ENCODE measurements around the gene STX11.

The STX11 gene

DNA sequence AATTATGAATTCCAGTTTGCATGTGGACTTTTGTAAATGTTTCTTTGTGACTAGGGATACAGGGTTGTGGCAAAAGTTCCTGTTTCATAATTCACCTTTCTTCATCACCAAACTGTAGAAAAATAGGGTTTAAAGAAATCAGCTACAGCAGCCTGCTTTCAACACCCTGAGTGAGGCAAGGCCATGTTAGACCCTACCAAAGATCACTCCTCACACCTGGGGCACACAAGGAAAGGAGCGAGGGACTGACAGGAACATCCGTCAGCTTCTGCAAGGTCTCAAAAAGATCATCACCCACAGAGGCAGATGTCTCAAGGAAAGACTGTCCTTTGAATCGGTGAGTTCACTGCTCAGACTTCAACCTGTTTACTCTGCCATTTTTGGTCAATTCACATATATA lies 10.5 kb upstream of the STX11 start:
- H3K4me3 ChIP-seq = no peak overlapping the region
- no peak overlapping the region for H3K27ac ChIP-seq

DNA sequence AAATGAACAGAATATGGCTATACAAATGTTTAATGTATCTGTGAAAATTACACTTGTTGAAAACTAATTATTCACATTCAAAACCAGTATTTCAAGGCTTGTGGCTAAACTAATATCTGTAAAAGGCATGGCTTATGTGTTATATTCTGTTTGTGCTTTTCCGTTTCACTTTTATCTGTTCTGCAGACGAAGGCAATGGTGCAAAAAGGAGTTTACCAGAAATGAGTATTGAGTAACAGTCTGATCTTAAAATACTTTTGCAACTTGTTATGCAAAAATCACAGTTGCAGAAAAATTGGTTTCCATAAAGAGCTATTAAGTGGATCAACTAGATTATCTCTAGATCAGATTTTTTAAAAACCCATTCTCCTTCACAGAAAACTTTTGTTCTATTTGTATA lies 9.4 kb upstream of the STX11 start:
- Histone ChIP-seq H3K27ac (no peak overlapping the region), H3K4me3 (no peak overlapping the region)

DNA sequence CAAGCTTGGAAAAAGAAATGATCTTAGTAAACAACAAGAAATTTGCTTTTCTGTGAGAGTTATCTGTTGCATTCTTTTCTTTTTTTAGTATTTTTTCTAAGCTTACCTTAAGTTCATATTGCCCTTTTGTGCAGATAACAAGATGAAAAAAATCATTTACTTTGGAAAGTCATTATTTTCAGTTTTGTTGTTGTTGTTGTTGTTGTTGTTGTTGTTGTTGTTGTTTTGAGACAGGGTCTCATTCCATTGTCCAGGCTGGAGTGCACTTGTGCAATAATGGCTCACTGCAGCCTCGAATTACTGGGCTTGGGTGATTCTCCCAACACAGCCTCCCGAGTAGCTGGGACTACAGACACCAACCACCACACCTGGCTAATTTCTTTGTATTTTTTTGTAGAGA lies 8.8 kb upstream of the STX11 start:
- Histone ChIP-seq H3K27ac (no peak overlapping the region), H3K4me3 (no peak overlapping the region)

DNA sequence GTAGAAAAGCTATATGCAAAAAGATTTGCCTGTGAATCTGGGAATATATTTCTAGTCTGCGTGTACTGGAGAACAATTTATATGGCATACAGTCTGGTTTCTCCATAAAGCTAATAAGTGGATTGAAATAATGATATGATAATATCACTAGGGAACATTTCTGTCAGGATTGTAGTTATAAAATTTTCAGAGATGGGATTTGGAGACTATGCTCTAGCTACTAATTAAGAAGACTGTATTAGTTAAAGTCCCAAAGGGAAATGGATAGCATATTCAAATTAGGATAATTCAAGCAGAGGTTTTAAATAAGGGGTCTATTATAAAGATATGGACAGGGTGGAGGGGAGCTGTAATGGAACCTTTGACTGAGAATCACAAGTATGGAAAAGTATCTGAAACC lies 7.2 kb upstream of the STX11 start:
- no peak overlapping the region for H3K27ac ChIP-seq
- no peak overlapping the region for H3K4me3 ChIP-seq

DNA sequence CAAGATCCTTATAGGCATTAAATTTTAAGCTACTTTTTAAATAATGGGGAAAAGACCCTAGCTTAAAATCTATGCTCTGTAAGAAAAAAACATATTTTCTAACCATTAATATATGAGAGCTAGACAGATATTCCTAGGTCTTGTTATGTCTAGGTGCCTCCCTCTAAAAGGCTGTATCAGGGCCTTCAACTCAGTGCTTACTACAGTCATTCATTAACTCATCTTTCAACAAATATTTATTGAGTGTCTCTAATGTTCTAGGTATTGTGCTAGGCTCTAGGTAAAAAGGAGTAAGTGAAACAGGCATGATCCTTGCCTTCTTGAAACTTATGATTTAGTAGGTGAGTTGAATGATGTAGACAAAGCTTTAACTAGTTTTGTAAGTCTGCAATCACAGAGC lies 6.4 kb upstream of the STX11 start:
- H3K27ac ChIP-seq = no peak overlapping the region
- H3K4me3 ChIP-seq = no peak overlapping the region

DNA sequence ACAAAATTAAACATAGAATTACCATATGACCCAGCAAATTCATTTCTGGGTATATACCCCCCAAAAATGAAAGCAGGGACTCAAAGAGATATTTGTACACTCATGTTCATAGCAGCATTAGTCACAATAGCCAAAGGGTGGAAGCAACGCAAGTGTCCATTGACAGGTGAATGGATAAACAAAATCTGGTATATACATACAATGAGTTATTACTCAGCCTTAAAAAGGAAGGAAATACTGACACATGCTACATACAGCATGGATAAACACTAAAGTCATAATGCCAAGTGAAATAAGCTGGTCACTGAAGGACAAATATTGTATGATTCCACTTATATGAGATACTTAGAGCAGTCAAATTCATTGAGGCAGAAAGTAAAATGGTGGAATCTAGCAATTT lies 5.3 kb upstream of the STX11 start:
- Histone ChIP-seq H3K4me3 (no peak overlapping the region), H3K27ac (no peak overlapping the region)

DNA sequence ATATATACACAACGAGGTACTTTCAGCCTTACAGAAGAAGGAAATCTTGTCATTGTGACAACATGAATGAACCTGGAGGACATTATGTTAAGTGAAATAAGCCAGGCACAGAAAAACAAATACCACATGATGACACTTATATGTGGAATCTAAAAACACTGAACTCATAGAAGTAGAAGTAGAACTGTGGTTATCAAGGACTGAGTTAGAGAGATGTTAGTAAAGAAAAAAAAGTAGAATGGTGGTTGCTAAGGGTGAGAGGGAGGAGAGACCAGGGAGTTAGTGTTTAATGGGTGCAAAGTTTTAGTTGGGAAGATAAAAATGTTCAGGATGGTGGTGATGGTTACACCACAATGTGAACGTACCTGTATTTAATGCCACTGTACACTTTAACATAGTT lies 4.8 kb upstream of the STX11 start:
- Histone ChIP-seq H3K27ac (no peak overlapping the region), H3K4me3 (no peak overlapping the region)

DNA sequence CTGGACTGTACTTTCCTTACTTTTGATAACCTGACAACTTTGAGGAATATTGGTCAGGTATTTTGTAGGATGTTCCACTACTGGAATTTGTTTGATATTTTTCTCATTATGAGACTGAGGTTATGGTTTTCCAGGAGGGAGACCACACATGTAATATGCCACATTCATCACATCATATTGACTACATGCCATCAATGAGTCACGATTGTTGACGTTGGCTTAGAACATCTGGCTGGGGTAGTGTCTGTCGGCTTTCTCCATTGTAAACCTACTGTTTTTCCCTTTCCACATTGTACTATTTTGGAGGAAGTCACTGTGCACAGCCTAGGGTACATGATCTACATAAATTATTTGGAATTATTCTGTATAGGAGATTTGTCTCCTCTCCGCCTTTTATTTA lies 1.4 kb upstream of the STX11 start:
- H3K4me3 ChIP-seq = no peak overlapping the region
- H3K27ac ChIP-seq = no peak overlapping the region

DNA sequence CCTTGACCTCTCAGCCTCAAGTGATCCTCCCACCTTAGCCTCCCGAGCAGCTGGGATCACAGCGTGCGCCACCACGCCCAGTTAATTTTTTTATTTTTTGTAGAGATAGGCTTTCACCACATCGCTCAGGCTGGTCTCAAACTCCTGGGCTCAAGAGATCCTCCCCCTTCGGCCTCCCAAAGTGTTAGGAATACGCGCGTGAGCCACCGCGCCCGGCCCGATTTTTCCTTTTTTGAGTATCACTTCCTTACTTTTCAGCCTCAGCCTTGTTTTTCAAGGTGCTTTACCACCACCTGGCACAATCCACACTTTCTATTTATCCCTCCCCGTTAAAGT lies 791 bp upstream of the STX11 start:
- Histone ChIP-seq H3K27ac (peak overlapping the region in 11 of 21 experiments; percentile 78 to 94 (median 86)), H3K4me3 (peak overlapping the region; percentile 46 to 86 (median 61))

DNA sequence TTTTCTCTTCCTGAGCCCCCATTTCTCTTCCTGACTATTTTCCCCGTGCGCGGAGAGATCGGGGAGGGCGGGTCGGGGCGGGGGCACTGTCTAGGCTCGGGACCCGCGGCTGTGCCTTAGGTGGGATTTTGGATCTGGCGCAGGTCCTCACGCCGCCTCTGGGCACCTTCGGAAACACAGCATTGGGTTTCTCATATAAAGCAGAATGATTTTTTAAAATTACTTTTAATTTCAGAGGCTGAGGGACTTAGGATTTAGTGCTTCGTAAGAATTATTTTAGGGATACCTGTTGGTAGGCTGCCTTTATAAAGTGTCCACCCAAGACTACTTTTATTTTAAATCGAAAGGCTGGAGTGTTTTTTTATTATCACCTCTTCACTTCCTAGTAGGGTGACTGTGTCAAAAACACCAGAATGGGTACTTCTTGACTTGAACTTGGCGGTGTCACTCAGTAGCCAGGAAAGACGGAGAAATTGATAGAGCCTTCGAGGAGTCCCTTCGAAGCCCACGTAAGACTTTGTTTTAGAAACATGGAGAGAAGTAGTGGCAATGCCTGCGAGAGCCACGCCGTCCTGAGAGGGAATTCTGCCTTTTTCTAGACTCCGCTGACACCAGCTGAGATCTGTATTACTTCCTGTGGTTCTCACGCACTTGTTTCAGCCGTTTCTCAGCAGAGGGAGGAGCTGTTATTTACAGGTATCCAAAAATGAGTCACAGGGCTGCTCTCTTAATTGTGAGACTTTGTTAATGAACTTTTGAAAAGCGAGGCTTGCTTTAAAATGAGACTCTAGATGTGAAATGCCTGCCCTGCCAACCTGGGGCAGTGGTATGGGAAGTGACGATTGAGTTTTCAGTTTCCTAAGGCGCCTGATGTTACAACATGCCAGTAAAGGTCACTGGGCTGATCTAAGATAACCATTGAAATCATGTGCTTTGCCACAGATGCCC lies 667 bp downstream of the STX11 start:
- H3K27ac ChIP-seq = peak overlapping the region; percentile 50 to 96 (median 83)

DNA sequence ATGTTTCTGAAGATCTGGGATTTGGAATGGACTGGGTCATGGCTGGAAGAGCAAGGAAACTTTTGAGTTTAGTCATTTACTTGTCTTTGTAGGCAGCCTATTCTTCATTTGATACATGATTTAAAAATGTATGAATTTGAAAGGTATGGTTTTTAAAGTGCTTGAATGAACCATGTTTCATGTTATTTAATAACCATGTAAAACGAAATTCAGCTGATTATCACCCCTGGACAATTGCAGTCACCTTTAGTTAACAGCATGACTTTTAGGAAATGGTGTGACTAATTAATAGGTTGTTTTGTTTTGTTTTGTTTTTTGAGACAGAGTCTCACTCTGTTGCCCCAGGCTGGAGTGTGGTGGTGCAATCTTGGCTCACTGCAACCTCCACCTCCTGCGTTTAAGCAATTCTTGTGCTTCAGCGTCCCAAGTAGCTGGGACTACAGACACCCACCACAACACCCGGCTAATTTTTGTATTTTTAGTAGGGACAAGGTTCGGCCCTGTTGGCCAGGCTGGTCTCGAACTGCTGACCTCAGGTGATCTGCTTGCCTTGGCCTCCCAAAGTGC lies 2.1 kb downstream of the STX11 start:
- H3K4me3 ChIP-seq = peak overlapping the region in 2 of 7 experiments; percentile 60 to 65
- peak overlapping the region in 4 of 21 experiments; percentile 6 to 96 (median 82) for H3K27ac ChIP-seq

More for the DNA sequence above, 667 bp downstream of the STX11 start:
- peak overlapping the region; percentile 46 to 86 (median 61) for H3K4me3 ChIP-seq

DNA sequence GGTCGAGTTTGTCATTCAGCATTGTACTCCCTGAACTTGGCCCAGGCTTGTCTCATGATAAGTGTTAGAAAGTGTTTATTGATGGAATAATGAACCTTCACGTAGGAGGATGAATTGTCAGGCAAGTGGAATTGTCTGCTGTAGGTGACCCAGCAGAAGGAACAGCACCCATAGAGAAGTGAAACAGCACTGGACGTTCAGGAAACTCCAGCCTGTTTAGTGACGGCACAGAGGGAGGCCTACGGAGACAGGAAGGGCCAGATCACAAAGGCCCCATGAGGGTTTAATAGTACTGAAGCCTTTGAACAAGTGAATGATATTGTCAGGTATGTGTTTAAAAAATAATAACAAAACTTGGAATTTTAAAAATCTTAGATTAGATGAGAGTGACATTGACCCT lies 2.9 kb downstream of the STX11 start:
- Histone ChIP-seq H3K4me3 (no peak overlapping the region), H3K27ac (peak overlapping the region in 2 of 21 experiments; percentile 6 to 96)

DNA sequence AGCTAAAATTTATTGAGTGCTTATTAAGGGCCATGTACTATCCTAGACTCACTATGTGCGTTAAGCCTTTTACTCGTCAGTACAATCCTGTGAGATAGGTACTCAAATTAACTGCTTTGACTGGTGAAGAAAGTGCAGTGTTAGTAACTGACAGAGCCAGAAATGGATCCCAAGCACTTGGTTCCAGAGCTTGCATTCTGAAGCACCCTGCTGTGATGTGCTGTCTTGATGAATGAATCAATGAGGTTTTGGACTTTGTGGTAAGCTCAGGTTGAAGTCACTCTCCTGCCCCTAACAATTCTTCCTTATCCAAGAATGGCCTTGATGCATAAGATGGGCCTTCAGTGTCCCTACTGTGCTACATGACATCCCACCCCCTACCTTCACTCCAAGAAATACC lies 3.7 kb downstream of the STX11 start:
- H3K4me3 ChIP-seq = no peak overlapping the region
- no peak overlapping the region for H3K27ac ChIP-seq

DNA sequence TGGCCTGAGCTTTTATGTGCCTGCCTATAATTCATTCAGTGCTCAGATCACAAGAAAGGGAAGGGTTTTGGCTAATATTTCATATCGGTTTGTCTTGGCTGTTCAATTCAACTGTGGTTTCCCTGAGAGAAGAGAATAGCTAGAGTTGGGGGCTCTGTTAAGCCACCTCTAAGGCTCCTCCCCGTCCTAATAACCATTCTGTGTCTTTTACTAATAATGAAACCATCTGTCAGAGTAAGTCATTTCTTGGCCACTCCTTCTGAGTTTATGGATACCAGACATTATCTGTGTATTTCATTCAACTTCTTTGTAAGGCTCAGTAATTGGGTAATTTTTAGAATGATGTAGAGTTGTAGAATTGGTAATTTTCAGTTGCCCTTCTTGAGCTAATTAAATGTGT lies 5.2 kb downstream of the STX11 start:
- H3K4me3 ChIP-seq = no peak overlapping the region
- peak overlapping the region in 1 of 21 experiments; percentile 45 for H3K27ac ChIP-seq

DNA sequence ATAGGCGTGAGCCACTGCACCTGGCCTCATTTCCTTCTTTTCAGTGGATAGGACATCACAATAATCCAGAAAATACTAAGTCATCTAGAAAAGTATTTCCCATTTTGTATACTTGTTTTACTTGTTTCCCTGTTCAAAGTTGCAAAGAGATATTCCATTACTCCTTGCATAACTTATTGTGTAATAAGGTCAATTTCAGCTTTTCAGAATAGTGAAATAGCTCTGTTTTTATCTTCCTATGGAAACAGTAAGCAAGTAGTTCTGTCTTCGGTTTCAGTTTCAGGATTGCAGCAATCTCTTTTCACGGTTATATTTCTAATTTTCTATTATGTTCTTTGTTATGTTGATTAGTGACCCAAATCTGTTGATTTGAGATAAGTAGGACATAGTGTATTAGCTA lies 6.0 kb downstream of the STX11 start:
- H3K27ac ChIP-seq = peak overlapping the region in 3 of 21 experiments; percentile 5 to 45 (median 9)
- no peak overlapping the region for H3K4me3 ChIP-seq

DNA sequence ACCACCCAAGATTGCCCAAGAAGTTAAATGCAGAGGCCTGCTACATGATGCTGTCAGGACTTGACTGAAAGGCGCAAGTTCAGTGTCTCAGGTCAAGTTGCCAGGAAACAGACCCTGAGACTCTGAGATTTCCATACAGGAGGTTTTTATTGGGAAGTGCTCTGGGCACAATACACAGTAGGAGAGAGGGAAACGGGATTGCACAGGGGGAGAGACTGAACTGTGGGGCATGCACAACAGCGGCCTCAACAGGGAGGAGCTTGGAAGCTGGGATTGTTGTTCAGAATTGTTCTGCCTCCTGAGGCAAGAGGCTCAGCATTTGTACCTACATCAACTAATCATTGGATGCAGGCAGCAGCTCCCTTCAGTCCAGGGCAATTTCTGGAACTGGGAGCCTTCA lies 6.7 kb downstream of the STX11 start:
- peak overlapping the region in 1 of 21 experiments; percentile 5 for H3K27ac ChIP-seq
- H3K4me3 ChIP-seq = no peak overlapping the region

DNA sequence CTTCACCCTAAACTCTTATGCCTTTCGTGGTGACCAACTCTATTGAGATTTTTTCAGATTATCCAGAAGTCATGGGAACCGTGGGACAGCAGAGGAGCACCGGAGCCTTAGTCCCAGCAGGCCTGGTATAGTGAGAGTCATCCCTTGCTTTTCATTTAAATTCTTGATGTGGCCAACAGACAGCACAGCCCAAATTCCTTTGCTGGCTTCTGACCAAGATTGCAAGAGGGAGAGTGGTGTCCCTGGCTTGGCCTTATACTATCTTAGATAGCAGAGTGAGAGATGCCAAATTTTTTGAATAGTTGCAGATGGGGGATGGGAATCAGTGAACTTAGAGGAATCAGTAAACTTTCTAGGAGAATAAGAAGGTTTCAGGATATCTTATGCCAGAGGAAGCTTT lies 7.8 kb downstream of the STX11 start:
- no peak overlapping the region for H3K4me3 ChIP-seq
- peak overlapping the region in 1 of 21 experiments; percentile 4 for H3K27ac ChIP-seq

DNA sequence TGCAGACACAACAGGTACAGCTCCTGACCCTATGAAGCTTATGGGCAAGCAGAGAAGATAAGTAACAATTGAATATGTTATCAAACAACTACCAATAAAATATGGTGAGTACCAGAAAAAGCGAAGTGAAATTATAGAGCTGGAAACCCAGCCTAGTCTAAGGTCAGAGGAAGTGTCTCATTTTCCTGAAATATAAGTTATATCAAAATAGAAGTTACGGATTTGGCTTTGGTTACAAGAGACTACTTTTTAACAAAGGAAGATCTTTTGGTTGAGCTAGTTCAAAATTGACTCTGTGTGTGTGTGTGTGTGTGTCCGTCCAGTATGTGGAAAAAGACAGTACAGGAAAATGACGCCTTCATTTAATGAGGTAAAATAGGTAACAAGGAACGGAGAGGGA lies 8.9 kb downstream of the STX11 start:
- no peak overlapping the region for H3K4me3 ChIP-seq
- H3K27ac ChIP-seq = peak overlapping the region in 1 of 21 experiments; percentile 4

DNA sequence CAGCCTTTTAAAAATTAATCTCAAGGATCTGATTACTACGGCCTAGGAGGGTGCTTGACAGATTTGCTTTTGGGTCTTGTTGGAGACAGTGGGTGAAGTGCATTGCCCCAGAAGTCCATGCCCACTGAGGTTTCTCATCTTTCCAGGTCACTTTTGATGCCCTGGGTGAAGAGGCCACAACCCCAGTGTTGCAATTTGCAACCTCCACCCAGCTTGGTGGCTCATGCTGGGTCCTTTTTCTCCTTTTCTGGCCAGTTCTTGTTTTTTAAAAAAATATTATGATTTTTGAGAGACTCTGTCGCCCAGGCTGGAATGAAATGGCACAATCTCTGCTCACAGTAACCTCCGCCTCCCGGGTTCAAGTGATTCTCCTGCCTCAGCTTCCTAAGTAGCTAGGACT lies 9.4 kb downstream of the STX11 start:
- H3K4me3 ChIP-seq = no peak overlapping the region
- H3K27ac ChIP-seq = no peak overlapping the region

DNA sequence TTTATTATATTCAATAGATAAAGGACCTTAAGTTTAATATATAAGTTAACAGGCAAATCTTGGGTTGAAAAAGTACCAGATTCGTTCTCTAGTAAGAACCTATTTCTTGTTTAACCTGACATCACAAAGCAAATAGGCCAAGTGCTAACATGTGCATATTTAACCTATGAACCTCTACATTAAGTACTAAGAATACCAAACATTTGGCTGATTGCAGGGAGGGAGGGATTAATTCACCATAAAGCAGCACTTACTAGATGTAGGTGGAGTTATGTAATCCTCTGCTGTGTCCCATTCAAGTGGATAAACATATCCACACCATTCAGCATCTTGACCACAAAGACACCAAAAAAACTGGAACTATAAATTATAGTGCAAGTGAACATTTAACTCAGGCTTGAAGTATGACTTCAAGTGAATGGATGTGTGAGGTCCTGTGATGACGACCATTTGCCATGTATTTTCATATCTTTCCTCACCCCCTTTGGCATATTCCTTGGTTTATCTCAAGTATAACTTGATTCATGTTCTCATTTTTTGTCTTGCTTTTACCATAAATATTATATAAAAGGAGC lies 10.2 kb downstream of the STX11 start:
- Histone ChIP-seq H3K27ac (no peak overlapping the region), H3K4me3 (no peak overlapping the region)

DNA sequence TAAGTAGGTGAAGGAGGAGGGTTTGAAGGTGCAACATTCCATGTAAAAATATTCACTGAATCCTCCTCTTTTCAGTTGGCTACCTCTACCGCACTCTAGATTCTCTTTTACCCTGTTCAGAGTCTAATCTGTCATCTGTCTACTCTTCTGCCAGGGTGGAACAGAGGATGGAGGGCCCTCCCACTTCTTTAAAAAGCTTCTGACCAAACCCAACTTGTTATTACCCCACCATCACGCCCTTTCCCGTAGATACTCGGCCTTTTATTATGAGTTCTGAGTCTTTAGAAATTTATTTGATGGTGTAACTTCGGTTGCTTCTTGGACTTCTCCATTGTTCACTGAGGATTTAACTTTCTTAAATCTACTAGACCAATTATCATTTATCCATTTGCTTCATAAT lies 11.7 kb downstream of the STX11 start:
- Histone ChIP-seq H3K27ac (no peak overlapping the region), H3K4me3 (no peak overlapping the region)

All from skin epidermis (tissue), 12 donors.